H1 (cell line): ENCODE data around the gene CAMTA1. TPM values are rescaled to one million over a fixed set of nuclear protein-coding genes. Genes with fewer than 3 reads are reported as not detected.

Experiments
- CBX8 ChIP-seq: fragments of 300-800, 300-1000 bp; sonication (generic); IDR thresholded peaks from 2 replicates; pipeline ENCODE4 v1.7.1; 2016; ENCODE audit warnings: low read depth, low read length, borderline replicate concordance
- polyA plus RNA-seq, 7 experiments: library from polyadenylated mRNA; depleted of rRNA in 3 of 7; stranded (reverse) in 5 of 7; unstranded in 2 of 7; fragments of >200 nt in 5 of 7; fragments of 200-250 nt in 2 of 7; gene quantifications; 1 replicate in 5 of 7; 2 replicates in 1 of 7; 4 replicates in 1 of 7; pipeline versions ENCODE4 v1.2.1 to v1.2.3, GENCODE V29; 2011 to 2013; ENCODE audit warnings: missing spikeins in 2 of 7, mixed read lengths in 2 of 7
- total RNA-seq: library from RNA; stranded (reverse); fragmentation: NEBNext Ultra II Directional; extraction: Animal tissue kit (Norgen Biotek cat#: 25700); gene quantifications from 2 replicates; pipeline ENCODE4 v1.2.1, GENCODE V29; 2021

The CAMTA1 gene
- total and polyA plus RNA-seq, 2 of the 8 experiments (the other 6 are each of a cell fraction or from before 2014, with no cell fraction given), result 65.0 to 119 TPM

DNA sequence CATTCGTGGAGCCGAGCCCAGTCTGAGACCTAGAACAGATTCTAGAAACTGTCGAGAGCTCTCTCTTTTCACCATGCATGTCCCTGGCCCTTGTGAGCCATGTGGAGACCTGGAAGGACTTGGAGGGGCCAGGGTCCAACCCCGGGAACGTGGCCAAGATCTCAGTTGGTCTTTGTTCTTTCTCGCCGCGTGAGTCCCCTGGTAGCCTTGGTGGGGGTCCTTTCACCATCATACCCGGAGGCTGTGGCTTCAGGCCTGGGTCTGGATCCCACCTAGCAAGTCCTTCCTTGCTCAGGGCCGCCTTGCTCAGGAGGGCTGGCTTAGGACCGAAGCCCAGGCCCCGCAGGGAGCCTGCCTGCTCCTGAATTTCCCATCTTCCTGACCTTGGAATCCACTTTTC lies 168.0 kb downstream of the CAMTA1 start (continued):
- no peak for TF ChIP-seq CBX8
